ENCODE measurements around the gene DISC1.
"Not testable (repeated sequence)": the region's sequence is repeated elsewhere in the genome, so short reads cannot be mapped to it uniquely, and the experiment has no call there.

- not testable (repeated sequence) for TF ChIP-seq CTCF (IDR thresholded peaks at IDR 0.05; ENCODE audit: poor library complexity, severe bottlenecking); EZH2 (IDR thresholded peaks at IDR 0.05; ENCODE audit: borderline replicate concordance, insufficient read depth, low read length, poor library complexity, severe bottlenecking); REST (IDR thresholded peaks at IDR 0.05; ENCODE audit: borderline replicate concordance); EP300 (conservative IDR thresholded peaks at IDR 0.05; ENCODE audit: poor library complexity, severe bottlenecking); POLR2AphosphoS5 (IDR thresholded peaks at IDR 0.05)
These were observed 31.6 kb downstream of the DISC1 start for GRCh38 chr1:231658223-231658622.

Data from neural cell (in vitro differentiated cells).